Esophagus squamous epithelium (tissue), 4 donors: Measurements from ENCODE around the gene RTCA.

Experiments used
- POLR2A ChIP-seq, 4 donors: fragments of 450-650 bp; IDR thresholded peaks; one replicate each; pipeline ENCODE4 v1.6.1; 2017; ENCODE audit warnings: antibody characterized with exemption in 4 of 4, mild to moderate bottlenecking in 4 of 4, moderate library complexity in 3 of 4
- TF ChIP-seq, protein P1 (sequence below), 6 experiments: fragments of 450-650 bp in 4 of 6; fragments of 200-600 bp in 2 of 6; sonication (generic) in 2 of 6; IDR thresholded peaks; one replicate each; pipeline ENCODE4 v1.5.1; 2016 to 2019; ENCODE audit warnings: antibody characterized with exemption in 6 of 6, mild to moderate bottlenecking in 4 of 6, moderate library complexity in 4 of 6

DNA sequence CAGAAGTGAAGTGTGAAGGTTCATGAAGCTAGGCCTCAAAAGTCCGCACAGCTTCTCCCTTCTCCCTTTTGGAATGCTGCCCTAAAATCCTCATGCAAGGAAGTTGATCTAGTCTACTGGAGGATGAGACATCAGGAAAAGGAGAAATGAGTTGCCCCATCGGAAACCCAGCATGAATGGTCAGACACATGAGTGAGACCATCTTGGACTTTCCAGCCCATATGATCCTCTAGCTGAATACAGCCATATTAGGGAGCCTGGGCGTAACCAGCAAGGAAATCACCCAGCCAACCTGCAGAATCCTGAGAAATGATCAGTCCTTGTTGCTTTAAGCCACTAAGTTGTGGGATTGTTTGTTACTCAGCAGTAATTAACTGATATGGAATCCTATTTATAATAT is 28.9 kb upstream of the RTCA start:
- TF ChIP-seq, protein P1, sequence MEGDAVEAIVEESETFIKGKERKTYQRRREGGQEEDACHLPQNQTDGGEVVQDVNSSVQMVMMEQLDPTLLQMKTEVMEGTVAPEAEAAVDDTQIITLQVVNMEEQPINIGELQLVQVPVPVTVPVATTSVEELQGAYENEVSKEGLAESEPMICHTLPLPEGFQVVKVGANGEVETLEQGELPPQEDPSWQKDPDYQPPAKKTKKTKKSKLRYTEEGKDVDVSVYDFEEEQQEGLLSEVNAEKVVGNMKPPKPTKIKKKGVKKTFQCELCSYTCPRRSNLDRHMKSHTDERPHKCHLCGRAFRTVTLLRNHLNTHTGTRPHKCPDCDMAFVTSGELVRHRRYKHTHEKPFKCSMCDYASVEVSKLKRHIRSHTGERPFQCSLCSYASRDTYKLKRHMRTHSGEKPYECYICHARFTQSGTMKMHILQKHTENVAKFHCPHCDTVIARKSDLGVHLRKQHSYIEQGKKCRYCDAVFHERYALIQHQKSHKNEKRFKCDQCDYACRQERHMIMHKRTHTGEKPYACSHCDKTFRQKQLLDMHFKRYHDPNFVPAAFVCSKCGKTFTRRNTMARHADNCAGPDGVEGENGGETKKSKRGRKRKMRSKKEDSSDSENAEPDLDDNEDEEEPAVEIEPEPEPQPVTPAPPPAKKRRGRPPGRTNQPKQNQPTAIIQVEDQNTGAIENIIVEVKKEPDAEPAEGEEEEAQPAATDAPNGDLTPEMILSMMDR (IDR thresholded peaks at IDR 0.05) = no peak
- no peak for TF ChIP-seq POLR2A (IDR thresholded peaks at IDR 0.05)
